Vagina (tissue), 2 donors: Measurements from ENCODE around the gene MMRN2. TPM values are rescaled to one million over a fixed set of nuclear protein-coding genes. Genes with fewer than 3 reads are reported as not detected.

Source experiments
- DNase-seq, 2 donors: peaks; one replicate each; pipeline ENCODE4 v3.0.0-alpha.2; 2017; ENCODE audit errors: extremely low spot score in 2 of 2
- H3K27ac ChIP-seq: fragments of 200-600 bp; sonication (generic); one replicate; pipeline ENCODE4 v1.5.1; 2019
- H3K27me3 ChIP-seq: fragments of 200-600 bp; sonication (generic); one replicate; pipeline ENCODE4 v1.5.1; 2019
- H3K36me3 ChIP-seq, 2 donors: fragments of 200-600 bp; sonication (generic); one replicate each; pipeline ENCODE4 v1.5.1; 2017 to 2019
- H3K4me1 ChIP-seq: fragments of 200-600 bp; sonication (generic); one replicate; pipeline ENCODE4 v1.5.1; 2019
- H3K4me3 ChIP-seq, 2 donors: fragments of 200-600 bp; sonication (generic); 1 replicate in 1 of 2; 2 replicates in 1 of 2; pipeline ENCODE4 v1.5.1; 2016 to 2019
- H3K9me3 ChIP-seq: fragments of 200-600 bp; sonication (generic); one replicate; pipeline ENCODE4 v1.5.1; 2019
- CTCF ChIP-seq, 3 experiments: fragments of 450-650 bp in 2 of 3; fragments of 200-600 bp in 1 of 3; sonication (generic) in 1 of 3; IDR thresholded peaks; one replicate each; pipeline ENCODE4 v1.5.1; 2017 to 2019; ENCODE audit warnings: antibody characterized with exemption in 3 of 3, mild to moderate bottlenecking in 2 of 3, moderate library complexity in 2 of 3
- POLR2A ChIP-seq, 2 donors: fragments of 450-650 bp; IDR thresholded peaks; one replicate each; pipeline ENCODE4 v1.6.1; 2017; ENCODE audit warnings: antibody characterized with exemption in 2 of 2, mild to moderate bottlenecking in 2 of 2, moderate library complexity in 2 of 2
- POLR2AphosphoS5 ChIP-seq, 2 donors: sonication (generic); formaldehyde crosslinking; IDR thresholded peaks; one replicate each; pipeline ENCODE4 v1.9.0; 2017; ENCODE audit warnings: antibody characterized with exemption in 2 of 2, mild to moderate bottlenecking in 2 of 2, low read depth in 1 of 2; ENCODE audit not compliant: insufficient read depth in 1 of 2
- intact Hi-C: fragments of 100-400 bp; cut with DNase I; formaldehyde crosslinking; loops from one replicate; pipeline ENCODE4 v1.15.1; 2023
- total RNA-seq: library from RNA; depleted of rRNA; stranded (reverse); fragments of >200 nt; gene quantifications from one replicate; pipeline ENCODE4 v1.2.3, GENCODE V29; 2016

Gene MMRN2
- total RNA-seq, 1 donor from 2014 or later = 57.2 TPM

GRCh38 chr10:86961481-86962091 lies 4.2 kb upstream of the MMRN2 start:
- DNase-seq = no peak
- TF ChIP-seq CTCF (IDR thresholded peaks at IDR 0.05) (no peak), POLR2A (IDR thresholded peaks at IDR 0.05) (no peak), POLR2AphosphoS5 (IDR thresholded peaks at IDR 0.05; ENCODE audit: insufficient read depth in 1 of 2, low read depth in 1 of 2) (no peak)
- H3K4me3 ChIP-seq = no peak overlapping the region
- H3K36me3 ChIP-seq = no peaks in the 10 kb centered on the region
- intact Hi-C loops = no loop called here
- peaks cover 68% of the 10 kb centered on the region for H3K4me1 ChIP-seq
- H3K27me3 ChIP-seq = no peaks in the 10 kb centered on the region
- no peak overlapping the region for H3K27ac ChIP-seq
- no peaks in the 10 kb centered on the region for H3K9me3 ChIP-seq

DNA sequence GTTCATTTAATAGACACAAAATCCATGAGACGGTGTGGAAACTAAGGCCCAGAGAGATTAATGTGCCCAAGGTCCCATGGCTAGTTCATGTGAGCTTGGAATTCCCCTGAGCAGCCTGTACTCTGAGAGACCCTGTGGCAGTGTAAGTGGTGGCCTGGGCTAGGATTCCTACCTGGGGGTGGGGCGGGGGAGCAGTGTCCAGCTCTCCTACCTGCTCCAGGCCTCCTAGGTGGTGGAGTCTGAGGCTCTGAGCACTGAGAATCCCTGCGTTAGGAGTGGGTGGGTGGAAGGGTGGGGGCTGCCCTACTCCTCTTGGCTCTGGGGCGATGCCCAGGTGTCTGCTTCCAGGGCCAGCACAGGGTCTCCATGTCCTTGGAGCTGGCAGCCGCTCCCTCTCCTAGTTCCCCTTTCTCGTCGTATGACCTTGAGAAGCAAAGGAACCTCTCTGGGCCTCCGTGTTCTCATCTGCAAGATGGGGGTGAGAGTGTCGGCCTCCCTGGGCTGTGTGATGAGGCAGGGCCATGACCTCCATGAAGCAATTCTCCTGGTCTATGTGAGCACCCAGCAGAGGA lies 3.5 kb upstream of the MMRN2 start:
- no peak overlapping the region for H3K4me3 ChIP-seq
- TF ChIP-seq POLR2A (IDR thresholded peaks at IDR 0.05) = no peak
- no peak for TF ChIP-seq CTCF (IDR thresholded peaks at IDR 0.05)
- no peak for TF ChIP-seq POLR2AphosphoS5 (IDR thresholded peaks at IDR 0.05; ENCODE audit: insufficient read depth in 1 of 2, low read depth in 1 of 2)
- H3K27me3 ChIP-seq = no peaks in the 10 kb centered on the region
- no peak for DNase-seq
- intact Hi-C loops = no loop called here
- no peaks in the 10 kb centered on the region for H3K9me3 ChIP-seq
- H3K27ac ChIP-seq = peak overlapping the region; percentile 91
- peaks cover 68% of the 10 kb centered on the region for H3K4me1 ChIP-seq
- H3K36me3 ChIP-seq = no peaks in the 10 kb centered on the region

DNA sequence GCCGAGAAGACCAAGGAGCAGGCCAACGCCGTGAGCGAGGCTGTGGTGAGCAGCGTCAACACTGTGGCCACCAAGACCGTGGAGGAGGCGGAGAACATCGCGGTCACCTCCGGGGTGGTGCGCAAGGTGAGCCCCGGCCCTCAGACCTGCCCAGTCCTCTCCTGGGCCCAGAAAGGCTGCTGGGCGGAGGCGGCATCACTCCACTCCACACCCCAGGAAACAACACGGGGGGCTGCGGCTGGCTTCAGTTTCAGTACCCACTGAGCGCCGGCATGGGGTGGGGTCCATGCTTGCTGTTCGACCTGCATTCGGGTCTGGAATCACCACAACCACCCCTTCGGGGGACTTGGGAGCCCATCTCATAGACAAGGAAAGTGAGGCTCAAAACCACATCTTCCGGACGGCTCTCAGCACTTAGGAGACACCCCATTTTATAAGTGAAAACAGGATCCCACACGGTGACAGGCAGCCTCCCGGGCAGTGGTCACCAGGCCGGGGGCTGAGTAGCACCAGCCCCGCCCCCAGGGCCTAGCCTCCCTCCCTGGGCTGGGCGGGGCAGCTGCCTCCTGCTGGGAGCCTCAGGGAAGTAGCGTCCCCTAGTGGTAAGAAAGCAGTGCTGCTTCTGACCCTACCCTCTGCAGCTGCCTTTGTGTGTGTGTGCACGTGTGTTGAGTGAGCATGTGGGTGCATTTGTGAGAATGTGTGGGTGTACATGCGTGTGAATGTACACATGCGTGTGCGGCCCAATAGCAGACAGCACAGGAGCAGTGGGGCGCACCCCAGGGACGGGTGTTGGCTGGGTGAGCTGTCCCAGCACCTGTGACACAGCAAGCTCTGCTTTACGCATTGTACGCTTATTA lies 2.8 kb upstream of the MMRN2 start:
- Histone ChIP-seq H3K27me3 (no peaks in the 10 kb centered on the region), H3K4me3 (peak overlapping the region; percentile 34 to 35), H3K9me3 (no peaks in the 10 kb centered on the region), H3K27ac (peak overlapping the region; percentile 91), H3K4me1 (peaks cover 69% of the 10 kb centered on the region), H3K36me3 (no peaks in the 10 kb centered on the region)
- DNase-seq = no peak
- intact Hi-C loops = no loop called here
- TF ChIP-seq CTCF (IDR thresholded peaks at IDR 0.05) = peak; percentile 75 to 82 (median 76)
- no peak for TF ChIP-seq POLR2AphosphoS5 (IDR thresholded peaks at IDR 0.05; ENCODE audit: insufficient read depth in 1 of 2, low read depth in 1 of 2)

DNA sequence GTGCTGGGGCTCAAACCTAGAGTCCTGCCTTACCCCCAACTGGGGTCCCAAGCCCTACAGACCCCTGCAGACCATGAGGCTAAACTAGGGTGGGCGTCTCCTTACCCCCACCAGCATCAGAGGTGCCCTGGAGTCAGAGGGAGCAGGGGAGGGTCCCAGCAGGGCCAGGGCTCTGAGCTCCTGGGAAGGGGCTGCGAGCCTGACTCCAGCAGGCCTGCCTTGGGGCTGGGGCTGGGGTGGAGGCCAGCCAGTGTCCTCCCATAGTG lies 2.3 kb upstream of the MMRN2 start:
- H3K9me3 ChIP-seq = no peaks in the 10 kb centered on the region
- H3K4me1 ChIP-seq = peaks cover 72% of the 10 kb centered on the region
- intact Hi-C loops = no loop called here
- TF ChIP-seq POLR2AphosphoS5 (IDR thresholded peaks at IDR 0.05; ENCODE audit: insufficient read depth in 1 of 2, low read depth in 1 of 2) (no peak), POLR2A (IDR thresholded peaks at IDR 0.05) (no peak), CTCF (IDR thresholded peaks at IDR 0.05) (no peak)
- peak overlapping the region; percentile 34 to 35 for H3K4me3 ChIP-seq
- H3K27me3 ChIP-seq = no peaks in the 10 kb centered on the region
- no peak for DNase-seq
- H3K27ac ChIP-seq = peak overlapping the region; percentile 91
- H3K36me3 ChIP-seq = no peaks in the 10 kb centered on the region
